ENCODE data around the gene ADD3.

DNA sequence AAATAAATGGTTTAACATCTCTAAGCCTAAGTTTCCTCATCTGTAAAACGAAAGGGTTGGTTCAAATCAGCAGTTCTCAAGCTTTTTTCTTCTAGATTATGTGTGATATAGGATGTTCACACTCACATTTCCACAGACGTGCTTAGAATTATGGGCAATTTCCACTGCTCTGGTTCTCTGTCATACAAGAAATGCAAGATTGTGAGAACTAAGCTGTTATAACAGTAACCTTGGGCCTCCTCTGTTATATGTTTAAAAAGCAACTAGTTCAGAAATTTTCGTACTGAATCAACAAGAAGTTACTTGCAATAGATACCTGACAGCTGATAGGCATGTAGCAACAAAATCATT, 33.7 kb downstream of the ADD3 start:
- TF ChIP-seq CTCF (IDR thresholded peaks at IDR 0.05; ENCODE audit: low read depth, low read length), result no peak
- TF ChIP-seq, protein P1, sequence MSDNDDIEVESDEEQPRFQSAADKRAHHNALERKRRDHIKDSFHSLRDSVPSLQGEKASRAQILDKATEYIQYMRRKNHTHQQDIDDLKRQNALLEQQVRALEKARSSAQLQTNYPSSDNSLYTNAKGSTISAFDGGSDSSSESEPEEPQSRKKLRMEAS (IDR thresholded peaks at IDR 0.05; ENCODE audit: low read depth, low read length), result no peak

Data from NB4 (cell line).